K562 (cell line): ENCODE results near the gene CEP295NL. TPM values are rescaled to one million over a fixed set of nuclear protein-coding genes. Genes with fewer than 3 reads are reported as not detected.

Experiments used
- ATAC-seq: fragments of 200-7000 bp; cut with Tn5 transposase; 3 replicates; pipeline ENCODE4 v1.9.1; 2020; ENCODE audit warnings: moderate library complexity
- BruUV-seq: library from RNA; stranded (reverse); fragments of 400-500 nt; replicated peaks from 2 replicates; lab custom pipeline; 2021; lab: Mats Ljungman, UMichigan
- CTCF ChIA-PET: fragments of 300-600 bp; formaldehyde crosslinking; extraction: SDS; loops from one replicate; lab custom pipeline; 2021; ENCODE audit warnings: low intra/inter-chr PET ratio; lab: Yijun Ruan, JAX
- POLR2A ChIA-PET: fragments of 300-600, 350-650 bp; sonication (Branson Sonifier 250); formaldehyde crosslinking; extraction: SDS; loops from one replicate; lab custom pipeline; 2021; ENCODE audit warnings: antibody characterized with exemption, inconsistent platforms; lab: Yijun Ruan, JAX
- DNase-seq, 4 experiments: peaks; one replicate each; pipeline versions ENCODE4 v3.0.0 to v3.0.0-alpha.2; 2011 to 2018; ENCODE audit warnings: low spot score in 3 of 4, mixed read lengths in 3 of 4; ENCODE audit errors: extremely low read depth in 1 of 4
- FAIRE-seq: peaks from 2 replicates; lab custom pipeline; 2011; peaks lifted over from hg19 to GRCh38; lab: Jason Lieb, UNC
- H2AFZ ChIP-seq: 2 replicates; pipeline ENCODE4 v1.6.0; 2011; ENCODE audit warnings: low read depth, low read length, control low read depth, inconsistent platforms
- H3K27ac ChIP-seq: fragments of 200-600 bp; 3 replicates; pipeline ENCODE4 v1.8.0; 2011; ENCODE audit warnings: low read depth, mild to moderate bottlenecking, control low read depth, inconsistent platforms, low read length, moderate library complexity, mixed read lengths; ENCODE audit errors: extremely low read depth
- H3K27me3 ChIP-seq, 2 experiments: fragments of 300-600 bp in 1 of 2; 2 replicates in 1 of 2; 3 replicates in 1 of 2; pipeline versions ENCODE4 v1.6.0 to v1.8.0; 2011; ENCODE audit warnings: inconsistent platforms in 2 of 2, low read length in 2 of 2, mild to moderate bottlenecking in 1 of 2, mixed read lengths in 1 of 2, moderate library complexity in 1 of 2; ENCODE audit not compliant: control insufficient read depth in 2 of 2, insufficient read depth in 2 of 2
- H3K36me3 ChIP-seq: fragments of 300-600 bp; 3 replicates; pipeline ENCODE4 v1.8.0; 2011; ENCODE audit warnings: mild to moderate bottlenecking, low read length, inconsistent platforms; ENCODE audit not compliant: control insufficient read depth, insufficient read depth
- H3K4me1 ChIP-seq, 2 experiments: fragments of 200-600 bp in 1 of 2; replicated peaks in 1 of 2; 2 replicates in 1 of 2; 3 replicates in 1 of 2; pipeline versions ENCODE4 v1.5.1 to v1.8.0; 2011; ENCODE audit warnings: inconsistent platforms in 2 of 2, low read length in 2 of 2, mild to moderate bottlenecking in 1 of 2, mixed read lengths in 1 of 2, moderate library complexity in 1 of 2; ENCODE audit not compliant: control insufficient read depth in 2 of 2, insufficient read depth in 2 of 2
- H3K4me2 ChIP-seq: 2 replicates; pipeline ENCODE4 v1.6.1; 2011; ENCODE audit warnings: low read length, control low read depth, inconsistent platforms, mixed read lengths; ENCODE audit not compliant: insufficient read depth
- H3K4me3 ChIP-seq: fragments of 200-600 bp; sonication (generic), shearing (Covaris generic); 2 replicates; pipeline ENCODE4 v1.5.1; 2016; ENCODE audit warnings: control low read depth, inconsistent platforms
- H3K79me2 ChIP-seq: fragments of 200-600 bp; 3 replicates; pipeline ENCODE4 v1.8.0; 2011; ENCODE audit warnings: low read length, inconsistent platforms; ENCODE audit not compliant: control insufficient read depth, insufficient read depth
- H3K9ac ChIP-seq, 2 experiments: 2 replicates each; pipeline versions ENCODE4 v1.6.0 to v1.6.1; 2011; ENCODE audit warnings: low read depth in 2 of 2, low read length in 2 of 2, control low read depth in 1 of 2, inconsistent platforms in 1 of 2, mild to moderate bottlenecking in 1 of 2, mixed read lengths in 1 of 2; ENCODE audit not compliant: insufficient read depth in 1 of 2
- H3K9me1 ChIP-seq: one replicate; pipeline ENCODE4 v1.6.0; 2011; ENCODE audit warnings: inconsistent platforms, mild to moderate bottlenecking, low read length, moderate library complexity; ENCODE audit not compliant: control insufficient read depth, insufficient read depth
- H3K9me3 ChIP-seq: replicated peaks from 2 replicates; pipeline ENCODE4 v1.5.1; 2011; ENCODE audit warnings: low read depth, low read length, inconsistent platforms; ENCODE audit not compliant: control insufficient read depth, insufficient read depth
- H4K20me1 ChIP-seq: replicated peaks from 2 replicates; pipeline ENCODE4 v1.6.1; 2011; ENCODE audit warnings: low read length, inconsistent platforms, mixed read lengths; ENCODE audit not compliant: control insufficient read depth, insufficient read depth
- CHD1 ChIP-seq: fragments of 200-600 bp; sonication (generic); IDR thresholded peaks from one replicate; pipeline ENCODE4 v1.6.1; 2012; ENCODE audit warnings: mild to moderate bottlenecking, moderate library complexity, low read length, inconsistent platforms
- MCM2 ChIP-seq: fragments of 450-650 bp; IDR thresholded peaks from 2 replicates; pipeline ENCODE4 v1.6.1; 2017; ENCODE audit warnings: low read depth, mild to moderate bottlenecking
- MIER1 ChIP-seq: fragments of 450-650 bp; IDR thresholded peaks from 2 replicates; pipeline ENCODE4 v1.6.1; 2016; ENCODE audit warnings: antibody characterized with exemption, mild to moderate bottlenecking, low read depth
- MTF1 ChIP-seq: fragments of 250-450 bp; sonication (Bioruptor Pico); IDR thresholded peaks from 2 replicates; pipeline ENCODE4 v1.9.0; 2021; ENCODE audit warnings: moderate library complexity, mild to moderate bottlenecking, inconsistent platforms, borderline replicate concordance
- PHB2 ChIP-seq: fragments of 450-650 bp; IDR thresholded peaks from 2 replicates; pipeline ENCODE4 v1.6.1; 2017; ENCODE audit warnings: low read depth
- SMARCB1 ChIP-seq: IDR thresholded peaks from 2 replicates; pipeline ENCODE4 v1.6.1; 2011; ENCODE audit warnings: improper control_type of control experiment, low read depth; ENCODE audit not compliant: insufficient read length
- SREBF1 ChIP-seq: fragments of 150-350 bp; IDR thresholded peaks from 2 replicates; pipeline ENCODE4 v1.6.1; 2014; ENCODE audit warnings: antibody characterized with exemption, low read depth, low read length, borderline replicate concordance
- TCF15 ChIP-seq: fragments of 250-450 bp; sonication (Bioruptor Pico); IDR thresholded peaks from 2 replicates; pipeline ENCODE4 v1.8.0; 2022; ENCODE audit warnings: moderate library complexity, mild to moderate bottlenecking, inconsistent platforms
- TEAD1 ChIP-seq, 2 experiments: fragments of 450-650 bp in 1 of 2; sonication (generic) in 1 of 2; formaldehyde crosslinking; IDR thresholded peaks; 2 replicates each; pipeline versions ENCODE4 v1.4.0 to v1.8.0; 2020 to 2022; ENCODE audit warnings: mild to moderate bottlenecking in 2 of 2, missing genetic modification reagents in 1 of 2
- ZBTB17 ChIP-seq: fragments of 450-650 bp; formaldehyde crosslinking; IDR thresholded peaks from 2 replicates; pipeline ENCODE4 v1.4.0; 2020; ENCODE audit warnings: mild to moderate bottlenecking
- ZNF124 ChIP-seq: sonication (generic); formaldehyde crosslinking; IDR thresholded peaks from 2 replicates; pipeline ENCODE4 v1.8.1; 2022; ENCODE audit warnings: missing genetic modification reagents
- ZNF277 ChIP-seq: fragments of 250-450 bp; sonication (Bioruptor Pico); IDR thresholded peaks from 2 replicates; pipeline ENCODE4 v1.8.0; 2022; ENCODE audit warnings: inconsistent platforms, mild to moderate bottlenecking, moderate library complexity, borderline replicate concordance
- ZNF316 ChIP-seq: fragments of 450-650 bp; IDR thresholded peaks from 2 replicates; pipeline ENCODE4 v1.6.1; 2016
- WGBS: fragments of 100-300 bp; shearing (Covaris generic); methylation state at CpG from one replicate; pipeline ENCODE4 v1.1.6; 2016; ENCODE audit warnings: low coverage, mixed read lengths; ENCODE audit not compliant: insufficient coverage; ENCODE audit errors: missing lambda C conversion rate; 5-methylcytosine and 5-hydroxymethylcytosine counted together
- in situ Hi-C: fragments of 300-500 bp; cut with MboI; formaldehyde crosslinking; loops from 4 replicates; pipeline ENCODE4 v1.15.0; 2018; ENCODE audit warnings: inconsistent platforms, mixed read lengths
- intact Hi-C: fragments of 100-400 bp; cut with micrococcal nuclease; formaldehyde crosslinking; loops from 2 replicates; pipeline ENCODE4 v1.14.2; 2022
- polyA plus RNA-seq, 8 experiments: library from polyadenylated mRNA; depleted of rRNA in 4 of 8; stranded (reverse) in 5 of 8; unstranded in 3 of 8; fragments of >200 nt; fragmentation: Nextera tagmentation in 2 of 8; fragmentation: Illumina TruSeq in 1 of 8; extraction: Ambion mirVana in 2 of 8; extraction: Trizol in 1 of 8; gene quantifications; 2 replicates each; pipeline versions ENCODE4 v1.2.1 to v1.2.3, GENCODE V29; 2011 to 2014; ENCODE audit warnings: inconsistent platforms in 1 of 8, missing spikeins in 1 of 8
- total RNA-seq, 7 experiments: library from RNA; depleted of rRNA in 6 of 7; stranded (reverse); fragments of >200 nt in 6 of 7; fragmentation: Illumina TruSeq in 2 of 7; extraction: Trizol in 2 of 7; gene quantifications; 2 replicates each; pipeline versions ENCODE4 v1.2.1 to v1.2.3, GENCODE V29; 2011 to 2021; ENCODE audit warnings: low replicate concordance in 1 of 7
- TF ChIP-seq, protein P1 (sequence below), 2 experiments: fragments of 450-650 bp in 1 of 2; sonication (generic) in 1 of 2; formaldehyde crosslinking; conservative IDR thresholded peaks; 2 replicates each; pipeline versions ENCODE4 v1.4.0 to v1.8.1; 2020 to 2022; ENCODE audit warnings: mild to moderate bottlenecking in 1 of 2, missing genetic modification reagents in 1 of 2
- TF ChIP-seq, protein P2 (sequence below): IDR thresholded peaks from 2 replicates; pipeline ENCODE4 v1.6.1; 2011; ENCODE audit not compliant: insufficient read length; ENCODE audit errors: extremely low read depth

The CEP295NL gene
- total and polyA plus RNA-seq, 9 of the 15 experiments (the other 6 are each of a cell fraction or from before 2014, with no cell fraction given): not detected

- H4K20me1 ChIP-seq: peaks cover 18% of the 10 kb centered on the region
- no peaks in the 10 kb centered on the region for H3K36me3 ChIP-seq
- no peak overlapping the region for H3K9ac ChIP-seq
- FAIRE-seq: no peak
- H3K4me3 ChIP-seq: no peak overlapping the region
- ATAC-seq: no peak
- ChIA-PET CTCF (no interaction called here), POLR2A (no interaction called here)
- intact Hi-C loops (no loop called here), in situ Hi-C loops (no loop called here)
- no peak overlapping the region for H3K27ac ChIP-seq
- no peaks in the 10 kb centered on the region for H3K79me2 ChIP-seq
- no peaks in the 10 kb centered on the region for H3K9me1 ChIP-seq
- no peak overlapping the region for H2AFZ ChIP-seq
- H3K27me3 ChIP-seq: peaks cover 49 to 74% of the 10 kb centered on the region in 2 experiments; a peak in 4 of 5 replicates
- no peaks in the 10 kb centered on the region for H3K9me3 ChIP-seq
- H3K4me2 ChIP-seq: no peak overlapping the region
- BruUV-seq: no TSS peak
- WGBS: 26% methylated on average over 11 of the region's 13 CpGs
- peaks cover 0 to 22% of the 10 kb centered on the region in 2 experiments; a peak in 2 of 5 replicates for H3K4me1 ChIP-seq
- no peak for DNase-seq
- no peak for TF ChIP-seq MTF1 (CRISPR knock-in tag)
- no peak for TF ChIP-seq CHD1
- no peak for TF ChIP-seq ZNF316
- TF ChIP-seq TEAD1 (CRISPR knock-in tag; IDR thresholded peaks at IDR 0.05): no peak
- no peak for TF ChIP-seq SMARCB1
- TF ChIP-seq, protein P1, sequence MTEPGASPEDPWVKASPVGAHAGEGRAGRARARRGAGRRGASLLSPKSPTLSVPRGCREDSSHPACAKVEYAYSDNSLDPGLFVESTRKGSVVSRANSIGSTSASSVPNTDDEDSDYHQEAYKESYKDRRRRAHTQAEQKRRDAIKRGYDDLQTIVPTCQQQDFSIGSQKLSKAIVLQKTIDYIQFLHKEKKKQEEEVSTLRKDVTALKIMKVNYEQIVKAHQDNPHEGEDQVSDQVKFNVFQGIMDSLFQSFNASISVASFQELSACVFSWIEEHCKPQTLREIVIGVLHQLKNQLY (CRISPR knock-in tag; conservative IDR thresholded peaks at IDR 0.05): no peak
- no peak for TF ChIP-seq ZNF124
- TF ChIP-seq SREBF1: no peak
- no peak for TF ChIP-seq TCF15
- TF ChIP-seq ZNF277 (CRISPR knock-in tag): no peak
- no peak for TF ChIP-seq MCM2
- no peak for TF ChIP-seq ZBTB17 (CRISPR knock-in tag)
- TF ChIP-seq, protein P2, sequence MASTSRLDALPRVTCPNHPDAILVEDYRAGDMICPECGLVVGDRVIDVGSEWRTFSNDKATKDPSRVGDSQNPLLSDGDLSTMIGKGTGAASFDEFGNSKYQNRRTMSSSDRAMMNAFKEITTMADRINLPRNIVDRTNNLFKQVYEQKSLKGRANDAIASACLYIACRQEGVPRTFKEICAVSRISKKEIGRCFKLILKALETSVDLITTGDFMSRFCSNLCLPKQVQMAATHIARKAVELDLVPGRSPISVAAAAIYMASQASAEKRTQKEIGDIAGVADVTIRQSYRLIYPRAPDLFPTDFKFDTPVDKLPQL: no peak
- no peak for TF ChIP-seq MIER1
- no peak for TF ChIP-seq PHB2
These were observed 20.0 kb upstream of the CEP295NL start for GRCh38 chr17:78922816-78923498.
